Measurements from ENCODE around the gene TMOD2. TPM values are rescaled to one million over a fixed set of nuclear protein-coding genes. Genes with fewer than 3 reads are reported as not detected.

TMOD2 gene
- total RNA-seq, 4 donors from 2014 or later: 1.8 to 6.8 (median 5.3) TPM

DNA sequence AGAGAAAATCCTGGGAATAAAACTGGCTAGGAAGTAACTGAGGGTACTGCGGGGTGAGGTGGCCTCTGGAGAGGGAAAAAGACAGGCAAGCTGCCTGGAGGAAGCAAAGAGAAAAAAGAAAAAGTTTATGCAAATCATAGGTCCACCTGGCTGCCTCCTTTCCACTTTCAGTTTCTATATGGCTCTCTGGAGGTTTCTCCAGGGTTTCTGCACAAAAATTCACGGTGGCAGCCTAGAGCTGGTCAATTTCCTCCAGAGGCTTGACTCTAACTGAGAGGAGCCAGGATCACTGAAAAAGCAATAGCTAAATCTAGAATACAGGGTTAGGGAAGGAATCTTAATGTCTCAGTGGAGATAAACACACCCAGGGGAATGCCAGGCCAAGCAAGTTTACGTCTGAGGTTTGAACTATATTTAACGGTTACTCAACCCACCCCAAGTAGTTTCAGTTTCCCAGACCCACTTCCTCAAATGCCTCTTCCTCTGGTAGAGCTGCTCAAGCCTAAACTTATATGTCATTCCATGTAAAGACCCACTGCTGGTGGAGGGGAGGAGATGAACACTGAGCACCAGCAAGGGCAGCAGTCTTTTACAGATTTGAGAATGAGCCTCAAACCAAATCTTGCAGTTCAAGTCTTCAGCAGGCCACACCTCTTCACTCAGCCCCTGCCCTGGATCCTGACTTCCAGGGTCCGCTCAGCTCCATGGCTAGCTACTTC lies 19.7 kb upstream of the TMOD2 start:
- in situ Hi-C loops (cut with MboI; ENCODE audit: low pct_ligation_motif_present in 1 of 4, low pct_unique_long_range_greater_than_20kb in 1 of 4, low sequenced_read_pairs in 3 of 4) (no loop called here), intact Hi-C loops (cut with DNase I; ENCODE audit: low total_unique reads) (no loop called here)
- peaks cover 18 to 53% (median 34%) of the 10 kb centered on the region in 4 donors for H3K4me1 ChIP-seq
- DNase-seq: peak; percentile 28
- no peaks in the 10 kb centered on the region for H3K27me3 ChIP-seq
- peak overlapping the region; percentile 82 to 87 (median 84) for H3K27ac ChIP-seq
- no peaks in the 10 kb centered on the region for H3K9me3 ChIP-seq
- no peak for TF ChIP-seq POLR2A (IDR thresholded peaks at IDR 0.05)
- no peak for TF ChIP-seq EP300 (IDR thresholded peaks at IDR 0.05; ENCODE audit: low read depth)
- H3K4me3 ChIP-seq: peak overlapping the region in 3 of 4 donors; percentile 7 to 44 (median 24)
- no peaks in the 10 kb centered on the region for H3K36me3 ChIP-seq
- WGBS, 2 donors (ENCODE audit: low coverage in 1 of 2): 15 to 36% methylated on average over 4 to 5 of the region's 5 CpGs

DNA sequence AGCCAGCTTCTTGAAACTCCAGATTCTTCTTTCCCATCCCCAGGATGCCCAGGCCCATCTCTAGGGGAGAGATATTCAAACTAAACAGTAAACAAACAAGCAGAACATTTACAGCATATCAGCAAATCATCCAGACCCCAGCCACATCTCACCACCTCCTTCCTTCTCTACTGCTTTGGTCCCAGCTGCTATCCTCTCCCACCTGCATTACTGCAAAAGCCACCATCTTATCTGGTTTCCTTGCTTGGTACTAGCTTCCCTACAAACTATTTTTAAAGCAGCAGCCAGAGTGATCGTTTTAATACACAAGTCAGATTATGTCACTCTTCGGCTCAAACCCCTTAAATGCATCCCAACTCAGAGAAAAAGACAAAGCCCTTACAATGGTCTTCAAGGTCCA lies 18.8 kb upstream of the TMOD2 start:
- TF ChIP-seq, protein P1, sequence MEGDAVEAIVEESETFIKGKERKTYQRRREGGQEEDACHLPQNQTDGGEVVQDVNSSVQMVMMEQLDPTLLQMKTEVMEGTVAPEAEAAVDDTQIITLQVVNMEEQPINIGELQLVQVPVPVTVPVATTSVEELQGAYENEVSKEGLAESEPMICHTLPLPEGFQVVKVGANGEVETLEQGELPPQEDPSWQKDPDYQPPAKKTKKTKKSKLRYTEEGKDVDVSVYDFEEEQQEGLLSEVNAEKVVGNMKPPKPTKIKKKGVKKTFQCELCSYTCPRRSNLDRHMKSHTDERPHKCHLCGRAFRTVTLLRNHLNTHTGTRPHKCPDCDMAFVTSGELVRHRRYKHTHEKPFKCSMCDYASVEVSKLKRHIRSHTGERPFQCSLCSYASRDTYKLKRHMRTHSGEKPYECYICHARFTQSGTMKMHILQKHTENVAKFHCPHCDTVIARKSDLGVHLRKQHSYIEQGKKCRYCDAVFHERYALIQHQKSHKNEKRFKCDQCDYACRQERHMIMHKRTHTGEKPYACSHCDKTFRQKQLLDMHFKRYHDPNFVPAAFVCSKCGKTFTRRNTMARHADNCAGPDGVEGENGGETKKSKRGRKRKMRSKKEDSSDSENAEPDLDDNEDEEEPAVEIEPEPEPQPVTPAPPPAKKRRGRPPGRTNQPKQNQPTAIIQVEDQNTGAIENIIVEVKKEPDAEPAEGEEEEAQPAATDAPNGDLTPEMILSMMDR (IDR thresholded peaks at IDR 0.05): no peak
- TF ChIP-seq EP300 (IDR thresholded peaks at IDR 0.05; ENCODE audit: low read depth) (no peak), POLR2A (IDR thresholded peaks at IDR 0.05) (no peak), POLR2AphosphoS5 (IDR thresholded peaks at IDR 0.05) (no peak)
- 70 to 71% methylated on average over 2 of the region's 2 CpGs for WGBS, 2 donors (ENCODE audit: low coverage in 1 of 2)
- in situ Hi-C loops (cut with MboI; ENCODE audit: low pct_ligation_motif_present in 1 of 4, low pct_unique_long_range_greater_than_20kb in 1 of 4, low sequenced_read_pairs in 3 of 4): no loop called here
- intact Hi-C loops (cut with DNase I; ENCODE audit: low total_unique reads): no loop called here
- H3K4me3 ChIP-seq: no peak overlapping the region
- no peaks in the 10 kb centered on the region for H3K36me3 ChIP-seq
- H3K27me3 ChIP-seq: no peaks in the 10 kb centered on the region
- no peak for DNase-seq
- H3K9me3 ChIP-seq: no peaks in the 10 kb centered on the region
- H3K4me1 ChIP-seq: peaks cover 14 to 46% (median 31%) of the 10 kb centered on the region in 4 donors
- peak overlapping the region; percentile 82 to 87 (median 84) for H3K27ac ChIP-seq

DNA sequence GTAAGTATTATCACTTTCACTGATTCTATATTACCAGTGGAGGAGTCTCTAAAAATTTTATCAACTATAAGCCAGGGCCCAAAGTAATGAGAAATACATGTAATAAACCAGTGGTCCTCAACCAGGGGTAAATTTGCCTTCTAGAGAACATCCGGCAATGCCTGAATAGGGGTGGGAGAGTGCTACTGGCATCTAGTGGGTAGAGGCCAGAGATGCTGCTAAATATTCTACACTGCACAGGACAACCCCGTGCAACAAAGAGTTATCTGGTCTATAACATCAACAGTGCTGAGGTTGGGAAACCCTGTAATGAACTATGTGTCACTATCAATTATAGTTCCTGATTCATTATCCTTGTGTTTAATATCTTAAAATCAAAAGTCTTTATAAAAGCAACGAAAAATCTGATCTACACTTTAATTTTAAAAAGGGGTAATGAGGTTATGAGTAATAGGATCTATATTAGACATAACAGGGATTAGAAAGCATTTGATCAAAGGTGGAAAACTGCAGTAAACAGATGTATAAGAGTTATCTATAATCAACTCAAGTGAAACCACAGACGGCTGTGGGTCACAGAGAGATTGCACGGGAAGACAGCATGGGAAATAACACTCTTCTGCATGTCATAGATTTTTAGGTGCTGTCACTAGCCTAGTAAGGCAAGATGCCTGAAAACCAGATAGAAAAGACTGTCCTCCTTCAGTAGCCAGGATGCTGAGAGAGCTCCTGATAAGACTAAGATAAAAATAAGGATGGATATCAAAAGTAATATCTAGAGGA lies 16.0 kb upstream of the TMOD2 start:
- H3K4me3 ChIP-seq: peak overlapping the region in 1 of 4 donors; percentile 58
- intact Hi-C loops (cut with DNase I; ENCODE audit: low total_unique reads) (no loop called here), in situ Hi-C loops (cut with MboI; ENCODE audit: low pct_ligation_motif_present in 1 of 4, low pct_unique_long_range_greater_than_20kb in 1 of 4, low sequenced_read_pairs in 3 of 4) (no loop called here)
- no peaks in the 10 kb centered on the region for H3K27me3 ChIP-seq
- H3K27ac ChIP-seq: peak overlapping the region; percentile 87 to 96 (median 91)
- WGBS, 2 donors (ENCODE audit: low coverage in 1 of 2): 52 to 59% methylated on average over 4 to 5 of the region's 5 CpGs
- no peaks in the 10 kb centered on the region for H3K9me3 ChIP-seq
- no peaks in the 10 kb centered on the region for H3K36me3 ChIP-seq
- peaks cover 14 to 55% (median 35%) of the 10 kb centered on the region in 4 donors for H3K4me1 ChIP-seq
- TF ChIP-seq POLR2A (IDR thresholded peaks at IDR 0.05) (no peak), POLR2AphosphoS5 (IDR thresholded peaks at IDR 0.05) (no peak), EP300 (IDR thresholded peaks at IDR 0.05; ENCODE audit: low read depth) (no peak)
- TF ChIP-seq, protein P1 (IDR thresholded peaks at IDR 0.05): no peak
- no peak for DNase-seq

DNA sequence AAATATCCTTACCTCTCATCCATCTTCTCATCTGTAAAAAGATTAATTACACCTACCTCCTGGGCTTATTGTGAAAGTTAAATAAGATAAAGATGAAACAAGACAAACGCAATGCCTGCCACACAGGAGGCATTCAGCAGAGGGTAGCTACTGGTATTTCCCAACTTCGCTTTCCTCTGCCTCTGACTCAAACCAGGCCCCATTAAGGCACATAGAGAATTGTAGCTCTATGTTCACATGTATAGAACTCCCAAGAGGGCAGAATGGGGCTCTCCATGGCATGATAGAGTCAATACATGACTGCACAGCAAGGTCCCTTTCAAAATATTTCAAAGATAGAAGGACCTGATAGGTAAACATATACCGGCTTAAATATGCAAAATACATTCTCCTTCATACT lies 15.3 kb upstream of the TMOD2 start:
- H3K9me3 ChIP-seq: no peaks in the 10 kb centered on the region
- no peaks in the 10 kb centered on the region for H3K27me3 ChIP-seq
- peak overlapping the region in 2 of 4 donors; percentile 58 to 90 for H3K4me3 ChIP-seq
- WGBS, 2 donors (ENCODE audit: low coverage in 1 of 2): 51 to 55% methylated on average over 3 of the region's 3 CpGs
- peaks cover 10 to 51% (median 31%) of the 10 kb centered on the region in 4 donors for H3K4me1 ChIP-seq
- in situ Hi-C loops (cut with MboI; ENCODE audit: low pct_ligation_motif_present in 1 of 4, low pct_unique_long_range_greater_than_20kb in 1 of 4, low sequenced_read_pairs in 3 of 4): no loop called here
- peak overlapping the region; percentile 87 to 96 (median 91) for H3K27ac ChIP-seq
- no peaks in the 10 kb centered on the region for H3K36me3 ChIP-seq
- intact Hi-C loops (cut with DNase I; ENCODE audit: low total_unique reads): no loop called here
- no peak for DNase-seq
- no peak for TF ChIP-seq POLR2AphosphoS5 (IDR thresholded peaks at IDR 0.05)
- TF ChIP-seq, protein P1 (IDR thresholded peaks at IDR 0.05): no peak
- TF ChIP-seq POLR2A (IDR thresholded peaks at IDR 0.05): no peak
- no peak for TF ChIP-seq EP300 (IDR thresholded peaks at IDR 0.05; ENCODE audit: low read depth)

Measured in transverse colon (tissue), 4 donors.